Heart left ventricle (tissue), 16 donors: ENCODE results near the gene DRD3. TPM values are rescaled to one million over a fixed set of nuclear protein-coding genes. Genes with fewer than 3 reads are reported as not detected.

Experiments used
- ATAC-seq, 4 donors: fragments of 200-7000 bp; cut with Tn5 transposase; one replicate each; pipeline ENCODE4 v1.9.1; 2020 to 2022; ENCODE audit warnings: moderate library complexity in 4 of 4, mild to moderate bottlenecking in 3 of 4, moderate number of reproducible peaks in 1 of 4
- DNase-seq, 5 donors: peaks; one replicate each; pipeline ENCODE4 v3.0.0-alpha.2; 2020
- H3K27ac ChIP-seq, 12 donors: fragments of 200-600 bp; sonication (generic) in 4 of 12; one replicate each; pipeline versions ENCODE4 v1.5.0 to v1.8.0; 2016 to 2022; ENCODE audit warnings: mild to moderate bottlenecking in 2 of 12
- H3K27me3 ChIP-seq, 9 donors: fragments of 200-600 bp; sonication (generic) in 2 of 9; one replicate each; pipeline versions ENCODE4 v1.5.1 to v1.8.0; 2016 to 2022; ENCODE audit warnings: mild to moderate bottlenecking in 3 of 9
- H3K36me3 ChIP-seq, 9 donors: fragments of 200-600 bp; sonication (generic) in 2 of 9; one replicate each; pipeline versions ENCODE4 v1.5.0 to v1.8.0; 2018 to 2022; ENCODE audit warnings: mild to moderate bottlenecking in 2 of 9
- H3K4me1 ChIP-seq, 12 donors: fragments of 200-600 bp; sonication (generic) in 4 of 12; one replicate each; pipeline versions ENCODE4 v1.5.0 to v1.8.0; 2016 to 2022; ENCODE audit warnings: mild to moderate bottlenecking in 3 of 12
- H3K4me3 ChIP-seq, 12 donors: fragments of 200-600 bp; sonication (generic) in 4 of 12; one replicate each; pipeline versions ENCODE4 v1.5.0 to v1.8.0; 2017 to 2022; ENCODE audit warnings: mild to moderate bottlenecking in 9 of 12, moderate library complexity in 4 of 12
- H3K9me3 ChIP-seq, 12 donors: fragments of 200-600 bp; sonication (generic) in 4 of 12; one replicate each; pipeline versions ENCODE4 v1.5.0 to v1.8.0; 2016 to 2022; ENCODE audit warnings: mild to moderate bottlenecking in 1 of 12
- POLR2A ChIP-seq, 2 donors: fragments of 450-650 bp; IDR thresholded peaks; one replicate each; pipeline ENCODE4 v1.6.1; 2017; ENCODE audit warnings: antibody characterized with exemption in 2 of 2, mild to moderate bottlenecking in 2 of 2, moderate library complexity in 2 of 2
- WGBS, 4 donors: extraction: QIAGEN DNeasy Blood & Tissue Kit in 2 of 4; methylation state at CpG; one replicate each; pipeline versions ENCODE4 v1.1.5 to v1.1.7; 2013 to 2018; 5-methylcytosine and 5-hydroxymethylcytosine counted together
- intact Hi-C, 10 donors: fragments of 100-400 bp; cut with DNase I; formaldehyde crosslinking; loops; one replicate each; pipeline versions ENCODE4 v1.11.1 to v1.14.2; 2022
- polyA plus RNA-seq, 2 donors: library from polyadenylated mRNA; stranded (reverse); fragments of 200-250 nt; gene quantifications; one replicate each; pipeline ENCODE4 v1.2.3, GENCODE V29; 2013
- total RNA-seq, 9 donors: library from RNA; depleted of rRNA in 2 of 9; stranded (reverse); fragments of >200 nt in 2 of 9; fragmentation: NEBNext Ultra II Directional in 3 of 9; extraction: Animal tissue kit (Norgen Biotek cat#: 25700) in 3 of 9; gene quantifications; one replicate each; pipeline versions ENCODE4 v1.1.0 to v1.2.4, GENCODE V29; 2016 to 2023
- TF ChIP-seq, protein P1 (sequence below), 12 donors: fragments of 200-600 bp; sonication (generic) in 4 of 12; IDR thresholded peaks; one replicate each; pipeline versions ENCODE4 v1.5.0 to v1.8.0; 2018 to 2022; ENCODE audit warnings: antibody characterized with exemption in 12 of 12, mild to moderate bottlenecking in 5 of 12
- donor health status: ischemic (EF 13 %, LVEDD 7.1; RV severe dilation, severe dysfunction).
- donor health status: healthy with polysubstance abuse.
- donor health status: DM: no; HTN: yes; CAD: no.
- donor health status: DM: no; HTN: no; CAD: no.
- donor health status: ischemic (EF 25% LVEDD 6.9; RV normal size, moderate dysfunction).
- donor health status: ischemic (EF 25% LVEDD 5.7; RV mildly dilated, moderate dysfunction).
- donor health status: healthy.
- donor health status: DM: yes; HTN: yes; CAD: no.
- donor health status: ischemic (EF 35%, LVEDD 5.7; RV mildly dilated, moderate dysfunction).
- donor health status: nonischemic (EF 11% LVEDD 7.7; RV severe dilation, severe dysfunction).
- donor health status: DM: yes; HTN: yes; CAD: no.
- donor health status: PGD.
- donor health status: ischemic (EF 29% LVEDD 5.4; RV normal size, mild dysfunction).
- donor health status: nonischemic (EF 23%, LVEDD 6.1; RV moderate dilation, normal function).

Gene DRD3
- total and polyA plus RNA-seq, 11 donors = not detected

GRCh38 chr3:114147251-114147650 lies 31.6 kb downstream of the DRD3 start:
- intact Hi-C loops = no loop called here
- Histone ChIP-seq H3K27me3 (no peaks in the 10 kb centered on the region), H3K36me3 (no peaks in the 10 kb centered on the region), H3K4me1 (peaks cover 0 to 12% (median 0%) of the 10 kb centered on the region in 12 donors), H3K27ac (no peak overlapping the region), H3K4me3 (no peak overlapping the region), H3K9me3 (no peaks in the 10 kb centered on the region)
- DNase-seq (no peak), ATAC-seq (no peak)
- no peak for TF ChIP-seq POLR2A (IDR thresholded peaks at IDR 0.05)
- TF ChIP-seq, protein P1, sequence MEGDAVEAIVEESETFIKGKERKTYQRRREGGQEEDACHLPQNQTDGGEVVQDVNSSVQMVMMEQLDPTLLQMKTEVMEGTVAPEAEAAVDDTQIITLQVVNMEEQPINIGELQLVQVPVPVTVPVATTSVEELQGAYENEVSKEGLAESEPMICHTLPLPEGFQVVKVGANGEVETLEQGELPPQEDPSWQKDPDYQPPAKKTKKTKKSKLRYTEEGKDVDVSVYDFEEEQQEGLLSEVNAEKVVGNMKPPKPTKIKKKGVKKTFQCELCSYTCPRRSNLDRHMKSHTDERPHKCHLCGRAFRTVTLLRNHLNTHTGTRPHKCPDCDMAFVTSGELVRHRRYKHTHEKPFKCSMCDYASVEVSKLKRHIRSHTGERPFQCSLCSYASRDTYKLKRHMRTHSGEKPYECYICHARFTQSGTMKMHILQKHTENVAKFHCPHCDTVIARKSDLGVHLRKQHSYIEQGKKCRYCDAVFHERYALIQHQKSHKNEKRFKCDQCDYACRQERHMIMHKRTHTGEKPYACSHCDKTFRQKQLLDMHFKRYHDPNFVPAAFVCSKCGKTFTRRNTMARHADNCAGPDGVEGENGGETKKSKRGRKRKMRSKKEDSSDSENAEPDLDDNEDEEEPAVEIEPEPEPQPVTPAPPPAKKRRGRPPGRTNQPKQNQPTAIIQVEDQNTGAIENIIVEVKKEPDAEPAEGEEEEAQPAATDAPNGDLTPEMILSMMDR (IDR thresholded peaks at IDR 0.05) = no peak
- WGBS, 4 donors = 68 to 85% (median 77%) methylated on average over 9 of the region's 9 CpGs

- Histone ChIP-seq H3K4me1 (peaks cover 0 to 10% (median 0%) of the 10 kb centered on the region in 12 donors), H3K4me3 (no peak overlapping the region), H3K27me3 (no peaks in the 10 kb centered on the region), H3K27ac (no peak overlapping the region), H3K9me3 (no peaks in the 10 kb centered on the region), H3K36me3 (no peaks in the 10 kb centered on the region)
- TF ChIP-seq, protein P1 (IDR thresholded peaks at IDR 0.05) = no peak
- no peak for TF ChIP-seq POLR2A (IDR thresholded peaks at IDR 0.05)
- ATAC-seq (peak in 3 of 4 donors; percentile 52 to 83 (median 82)), DNase-seq (peak in 2 of 5 donors; percentile 10 to 33)
- intact Hi-C loops = no loop called here
- 81 to 84% (median 83%) methylated on average over 7 of the region's 7 CpGs for WGBS, 4 donors
Measured at GRCh38 chr3:114144909-114145688, 33.8 kb downstream of the DRD3 start.

GRCh38 chr3:114143817-114144216 lies 35.0 kb downstream of the DRD3 start:
- Histone ChIP-seq H3K27ac (no peak overlapping the region), H3K36me3 (no peaks in the 10 kb centered on the region), H3K27me3 (no peaks in the 10 kb centered on the region), H3K9me3 (no peaks in the 10 kb centered on the region), H3K4me1 (peaks cover 0 to 10% (median 0%) of the 10 kb centered on the region in 12 donors), H3K4me3 (no peak overlapping the region)
- DNase-seq = no peak
- ATAC-seq = no peak
- TF ChIP-seq, protein P1 (IDR thresholded peaks at IDR 0.05) = no peak
- no peak for TF ChIP-seq POLR2A (IDR thresholded peaks at IDR 0.05)
- intact Hi-C loops = no loop called here
- 56 to 71% (median 63%) methylated on average over 1 of the region's 1 CpG for WGBS, 4 donors

DNA sequence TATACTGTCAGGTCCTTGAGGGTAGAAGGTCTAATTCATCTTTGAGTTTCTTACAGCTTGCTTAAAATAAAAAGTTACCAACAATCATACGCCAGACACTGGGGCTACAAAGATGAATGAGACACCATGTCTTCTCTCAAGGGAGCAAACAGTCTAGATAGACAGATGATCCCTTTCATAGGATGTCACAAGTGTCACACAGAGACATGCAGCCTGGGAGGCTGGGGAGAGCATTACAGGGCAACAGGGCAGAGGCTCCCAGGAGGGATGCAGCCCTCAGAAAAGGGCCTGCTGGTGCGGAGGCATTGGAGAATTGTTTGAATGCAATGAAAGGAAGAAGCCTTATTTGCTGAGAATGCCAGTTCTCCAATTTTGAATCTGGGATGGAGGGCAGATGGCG lies 39.0 kb downstream of the DRD3 start:
- Histone ChIP-seq H3K27me3 (peaks cover 0 to 2% (median 0%) of the 10 kb centered on the region in 9 donors), H3K9me3 (no peaks in the 10 kb centered on the region), H3K36me3 (no peaks in the 10 kb centered on the region), H3K4me3 (no peak overlapping the region), H3K4me1 (peaks cover 0 to 10% (median 0%) of the 10 kb centered on the region in 12 donors), H3K27ac (no peak overlapping the region)
- ATAC-seq (no peak), DNase-seq (no peak)
- intact Hi-C loops = no loop called here
- TF ChIP-seq POLR2A (IDR thresholded peaks at IDR 0.05) = no peak
- TF ChIP-seq, protein P1 (IDR thresholded peaks at IDR 0.05) = no peak
- WGBS, 4 donors = 82 to 94% (median 85%) methylated on average over 3 of the region's 3 CpGs
